Colonic mucosa (tissue), 4 donors: ENCODE data around the gene SLC17A9. TPM values are rescaled to one million over a fixed set of nuclear protein-coding genes. Genes with fewer than 3 reads are reported as not detected.

Source experiments
- DNase-seq: peaks from one replicate; pipeline ENCODE4 v3.0.0-alpha.2; 2020
- H3K27ac ChIP-seq: fragments of 200-600 bp; one replicate; pipeline ENCODE4 v1.8.0; 2021
- H3K27me3 ChIP-seq: fragments of 200-600 bp; one replicate; pipeline ENCODE4 v1.8.0; 2021
- H3K36me3 ChIP-seq: fragments of 200-600 bp; one replicate; pipeline ENCODE4 v1.8.0; 2021
- H3K4me1 ChIP-seq: fragments of 200-600 bp; one replicate; pipeline ENCODE4 v1.8.0; 2021; ENCODE audit warnings: mild to moderate bottlenecking
- H3K4me3 ChIP-seq: fragments of 200-600 bp; one replicate; pipeline ENCODE4 v1.8.0; 2021
- H3K9ac ChIP-seq, 2 donors: one replicate each; pipeline ENCODE4 v1.7.0; 2013; ENCODE audit warnings: control low read depth in 2 of 2, low read depth in 2 of 2, low read length in 2 of 2
- H3K9me3 ChIP-seq: fragments of 200-600 bp; one replicate; pipeline ENCODE4 v1.8.0; 2021
- CTCF ChIP-seq: fragments of 200-600 bp; IDR thresholded peaks from one replicate; pipeline ENCODE4 v1.8.0; 2022; ENCODE audit warnings: antibody characterized with exemption, mild to moderate bottlenecking
- intact Hi-C: fragments of 100-400 bp; cut with DNase I; formaldehyde crosslinking; loops from one replicate; pipeline ENCODE4 v1.14.1; 2022
- total RNA-seq, 2 donors: library from RNA; stranded (reverse); fragmentation: NEBNext Ultra II Directional in 1 of 2; extraction: Animal tissue kit (Norgen Biotek cat#: 25700) in 1 of 2; gene quantifications; one replicate each; pipeline ENCODE4 v1.2.1, GENCODE V29; 2021
- donor health status: healthy.
- donor health status: DM: no; HTN: no; CAD: no.
- donor health status: DM: no; HTN: no; CAD: no.

The SLC17A9 gene
- total RNA-seq, 2 donors from 2014 or later = 23.1 to 54.7 TPM

GRCh38 chr20:63011798-63012197 lies 59.3 kb downstream of the SLC17A9 start:
- H3K4me3 ChIP-seq = no peak overlapping the region
- no peak for DNase-seq
- no peak for TF ChIP-seq CTCF
- no peaks in the 10 kb centered on the region for H3K4me1 ChIP-seq
- no peak overlapping the region for H3K27ac ChIP-seq
- no peaks in the 10 kb centered on the region for H3K36me3 ChIP-seq
- H3K9ac ChIP-seq = no peak overlapping the region
- H3K9me3 ChIP-seq = no peaks in the 10 kb centered on the region
- intact Hi-C loops = no loop called here
- peaks cover 57% of the 10 kb centered on the region for H3K27me3 ChIP-seq

- H3K4me1 ChIP-seq = no peaks in the 10 kb centered on the region
- no peaks in the 10 kb centered on the region for H3K36me3 ChIP-seq
- no peak overlapping the region for H3K4me3 ChIP-seq
- H3K27me3 ChIP-seq = peaks cover 43% of the 10 kb centered on the region
- no peak for DNase-seq
- no peak overlapping the region for H3K9ac ChIP-seq
- no peak overlapping the region for H3K27ac ChIP-seq
- no peaks in the 10 kb centered on the region for H3K9me3 ChIP-seq
- no peak for TF ChIP-seq CTCF
- intact Hi-C loops = no loop called here
Observed at GRCh38 chr20:63013207-63013606, 60.7 kb downstream of the SLC17A9 start.

- no peak for TF ChIP-seq CTCF
- no peaks in the 10 kb centered on the region for H3K9me3 ChIP-seq
- H3K36me3 ChIP-seq = no peaks in the 10 kb centered on the region
- H3K4me3 ChIP-seq = no peak overlapping the region
- DNase-seq = no peak
- H3K27me3 ChIP-seq = peaks cover 35% of the 10 kb centered on the region
- intact Hi-C loops = no loop called here
- no peak overlapping the region for H3K27ac ChIP-seq
- no peaks in the 10 kb centered on the region for H3K4me1 ChIP-seq
- H3K9ac ChIP-seq = no peak overlapping the region
Observed at GRCh38 chr20:63014287-63014686, 61.8 kb downstream of the SLC17A9 start.

- Histone ChIP-seq H3K36me3 (no peaks in the 10 kb centered on the region), H3K27me3 (peaks cover 30% of the 10 kb centered on the region), H3K27ac (no peak overlapping the region), H3K9ac (no peak overlapping the region), H3K4me3 (no peak overlapping the region), H3K9me3 (no peaks in the 10 kb centered on the region), H3K4me1 (no peaks in the 10 kb centered on the region)
- no peak for DNase-seq
- TF ChIP-seq CTCF = no peak
- intact Hi-C loops = no loop called here
Observed at GRCh38 chr20:63014710-63015109, 62.2 kb downstream of the SLC17A9 start.

GRCh38 chr20:63015147-63015661 lies 62.7 kb downstream of the SLC17A9 start:
- Histone ChIP-seq H3K4me3 (no peak overlapping the region), H3K9me3 (no peaks in the 10 kb centered on the region), H3K36me3 (no peaks in the 10 kb centered on the region), H3K4me1 (no peaks in the 10 kb centered on the region), H3K9ac (no peak overlapping the region), H3K27me3 (peaks cover 25% of the 10 kb centered on the region), H3K27ac (no peak overlapping the region)
- TF ChIP-seq CTCF = no peak
- intact Hi-C loops = no loop called here
- no peak for DNase-seq
